Brain microvascular endothelial cell (primary cell): ENCODE results near the gene AACS.
"Not testable (repeated sequence)": the region's sequence is repeated elsewhere in the genome, so short reads cannot be mapped to it uniquely, and the experiment has no call there.

Source experiments
- DNase-seq: peaks from one replicate; pipeline ENCODE4 v3.0.0-alpha.2; 2020
- H3K27ac ChIP-seq: fragments of 250-450 bp; sonication (Bioruptor Pico); 2 replicates; pipeline ENCODE4 v1.5.1; 2020; ENCODE audit warnings: mild to moderate bottlenecking, moderate library complexity
- H3K27me3 ChIP-seq: fragments of 250-450 bp; sonication (Bioruptor Pico); replicated peaks from 2 replicates; pipeline ENCODE4 v1.5.1; 2020; ENCODE audit warnings: mild to moderate bottlenecking
- H3K36me3 ChIP-seq: fragments of 250-450 bp; sonication (Bioruptor Pico); replicated peaks from 2 replicates; pipeline ENCODE4 v1.5.1; 2020; ENCODE audit warnings: mild to moderate bottlenecking
- H3K4me3 ChIP-seq: 2 replicates; pipeline ENCODE4 v1.5.1; 2011; ENCODE audit warnings: low read depth, mild to moderate bottlenecking, control low read depth, low read length, moderate library complexity
- CTCF ChIP-seq: IDR thresholded peaks from 2 replicates; pipeline ENCODE4 v1.5.1; 2011; ENCODE audit warnings: low read depth, mild to moderate bottlenecking, moderate library complexity, low read length, control low read depth, inconsistent platforms; ENCODE audit errors: missing control alignments
- in situ Hi-C: cut with HindIII; loops from 2 replicates; pipeline ENCODE4 v1.10.0; 2017; ENCODE audit warnings: low sequenced_read_pairs, low pct_ligation_motif_present

AACS gene

GRCh38 chr12:125100551-125101434, 35.6 kb downstream of the AACS start:
- no peak for DNase-seq
- no peaks in the 10 kb centered on the region for H3K27me3 ChIP-seq
- in situ Hi-C loops = no loop called here
- TF ChIP-seq CTCF = no peak
- H3K4me3 ChIP-seq = no peak overlapping the region
- no peak overlapping the region for H3K27ac ChIP-seq
- peaks cover 12% of the 10 kb centered on the region for H3K36me3 ChIP-seq

- no peak overlapping the region for H3K27ac ChIP-seq
- in situ Hi-C loops = no loop called here
- DNase-seq = no peak
These were observed 39.7 kb downstream of the AACS start for GRCh38 chr12:125104982-125105381.

GRCh38 chr12:125105600-125105999, 40.4 kb downstream of the AACS start:
- DNase-seq = no peak
- no peak overlapping the region for H3K4me3 ChIP-seq
- H3K27ac ChIP-seq = no peak overlapping the region
- H3K27me3 ChIP-seq = no peaks in the 10 kb centered on the region
- in situ Hi-C loops = no loop called here
- peaks cover 24% of the 10 kb centered on the region for H3K36me3 ChIP-seq
- no peak for TF ChIP-seq CTCF

More at GRCh38 chr12:125104982-125105381, 39.7 kb downstream of the AACS start:
- Histone ChIP-seq H3K4me3 (no peak overlapping the region), H3K36me3 (peaks cover 24% of the 10 kb centered on the region), H3K27me3 (no peaks in the 10 kb centered on the region)
- TF ChIP-seq CTCF = no peak

GRCh38 chr12:125110641-125111360, 45.6 kb downstream of the AACS start:
- TF ChIP-seq CTCF = no peak
- in situ Hi-C loops = no loop called here
- Histone ChIP-seq H3K4me3 (no peak overlapping the region), H3K27ac (no peak overlapping the region), H3K27me3 (no peaks in the 10 kb centered on the region), H3K36me3 (peaks cover 12% of the 10 kb centered on the region)
- DNase-seq = no peak

GRCh38 chr12:125111403-125111802, 46.2 kb downstream of the AACS start:
- Histone ChIP-seq H3K36me3 (peaks cover 10% of the 10 kb centered on the region), H3K27me3 (no peaks in the 10 kb centered on the region), H3K4me3 (no peak overlapping the region), H3K27ac (no peak overlapping the region)
- TF ChIP-seq CTCF = no peak
- no peak for DNase-seq
- in situ Hi-C loops = no loop called here

- DNase-seq, H3K4me3 ChIP-seq, in situ Hi-C loops, H3K27me3 ChIP-seq, H3K36me3 ChIP-seq, H3K27ac ChIP-seq: not testable (repeated sequence)
These were observed 47.4 kb downstream of the AACS start for GRCh38 chr12:125112614-125113013.
